NCI-H2081 (cell line): Measurements from ENCODE around the gene MRPS23.

ENCODE experiments used
- DNase-seq, 2 experiments: peaks; one replicate each; lab custom pipeline; 2025; lab: John Stamatoyannopoulos, UW

Gene MRPS23

GRCh38 chr17:57838453-57838852, 11.4 kb downstream of the MRPS23 start:
- DNase-seq, result no peak

GRCh38 chr17:57835333-57835900, 14.4 kb downstream of the MRPS23 start:
- DNase-seq, result no peak

GRCh38 chr17:57834146-57834741, 15.6 kb downstream of the MRPS23 start:
- peak; percentile 23 to 35 for DNase-seq

- DNase-seq, result peak; percentile 83 to 85
These were observed 16.5 kb downstream of the MRPS23 start for GRCh38 chr17:57833179-57833939.

GRCh38 chr17:57832314-57833178, 17.3 kb downstream of the MRPS23 start:
- DNase-seq, result no peak

GRCh38 chr17:57830880-57831279, 19.0 kb downstream of the MRPS23 start:
- no peak for DNase-seq

- peak; percentile 51 to 76 for DNase-seq
These were observed 26.1 kb downstream of the MRPS23 start for GRCh38 chr17:57823469-57824401.

GRCh38 chr17:57819867-57820266, 30.0 kb downstream of the MRPS23 start:
- no peak for DNase-seq

- no peak for DNase-seq
These were observed 30.6 kb downstream of the MRPS23 start for GRCh38 chr17:57819285-57819684.

GRCh38 chr17:57818066-57818465, 31.8 kb downstream of the MRPS23 start:
- no peak for DNase-seq

GRCh38 chr17:57817299-57817698, 32.5 kb downstream of the MRPS23 start:
- no peak for DNase-seq

- DNase-seq, result no peak
These were observed 35.4 kb downstream of the MRPS23 start for GRCh38 chr17:57814421-57814820.

- DNase-seq, result peak in 1 of 2 experiments; percentile 72
These were observed 38.1 kb downstream of the MRPS23 start for GRCh38 chr17:57811638-57812280.

GRCh38 chr17:57810721-57811637, 38.9 kb downstream of the MRPS23 start:
- peak; percentile 93 to 99 for DNase-seq

GRCh38 chr17:57809879-57810278, 40.0 kb downstream of the MRPS23 start:
- DNase-seq, result no peak

GRCh38 chr17:57808882-57809281, 41.0 kb downstream of the MRPS23 start:
- no peak for DNase-seq

- peak in 1 of 2 experiments; percentile 45 for DNase-seq
These were observed 43.5 kb downstream of the MRPS23 start for GRCh38 chr17:57806167-57806830.

GRCh38 chr17:57803021-57803420, 46.8 kb downstream of the MRPS23 start:
- DNase-seq, result no peak
